ENCODE results near the gene SLC6A7. TPM values are rescaled to one million over a fixed set of nuclear protein-coding genes. Genes with fewer than 3 reads are reported as not detected.

Gene SLC6A7
- total RNA-seq, 2 donors from 2014 or later, result not detected

DNA sequence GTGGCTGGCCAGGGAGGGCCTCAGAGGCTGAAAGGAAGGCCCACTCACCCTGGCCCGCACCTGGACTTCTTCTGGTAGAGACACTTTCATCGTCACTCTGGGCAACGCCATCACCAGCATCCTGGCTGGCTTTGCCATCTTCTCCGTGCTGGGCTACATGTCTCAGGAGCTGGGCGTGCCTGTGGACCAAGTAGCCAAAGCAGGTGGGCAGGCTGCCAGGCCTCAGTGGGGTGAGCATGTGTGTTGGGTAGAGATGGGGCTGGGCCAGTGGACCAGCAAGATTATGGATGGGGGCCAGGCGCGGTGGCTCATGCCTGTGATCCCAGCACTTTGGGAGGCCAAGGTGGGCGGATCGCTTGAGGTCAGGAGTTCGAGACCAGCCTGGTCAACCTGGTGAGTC, 12.6 kb downstream of the SLC6A7 start:
- Histone ChIP-seq H3K9ac (ENCODE audit: extremely low read depth, low read length, poor library complexity, severe bottlenecking) (no peak overlapping the region), H3K36me3 (ENCODE audit: control insufficient read depth, insufficient read depth, low read length) (no peaks in the 10 kb centered on the region), H3K27ac (ENCODE audit: low read depth, low read length) (no peak overlapping the region), H3K9me3 (ENCODE audit: control insufficient read depth, low read length) (no peaks in the 10 kb centered on the region), H3K4me3 (ENCODE audit: low read length) (no peak overlapping the region), H3K27me3 (ENCODE audit: control insufficient read depth, insufficient read depth, low read length, poor library complexity, severe bottlenecking) (peaks cover 10% of the 10 kb centered on the region), H3K4me1 (ENCODE audit: control insufficient read depth, insufficient read depth, low read length) (no peaks in the 10 kb centered on the region)
- 94 to 96% methylated on average over 7 to 10 of the region's 10 CpGs for WGBS, 2 experiments (ENCODE audit: insufficient coverage in 1 of 2, insufficient read length in 1 of 2)
- H3K9me3 Mint-ChIP-seq, result no peaks in the 10 kb centered on the region
- H3K4me3 Mint-ChIP-seq, result no peak overlapping the region
- H3K27me3 Mint-ChIP-seq (ENCODE audit: insufficient read depth), result peaks cover 29% of the 10 kb centered on the region
- H3K36me3 Mint-ChIP-seq (ENCODE audit: low read depth), result no peaks in the 10 kb centered on the region
- TF ChIP-seq, protein P1, sequence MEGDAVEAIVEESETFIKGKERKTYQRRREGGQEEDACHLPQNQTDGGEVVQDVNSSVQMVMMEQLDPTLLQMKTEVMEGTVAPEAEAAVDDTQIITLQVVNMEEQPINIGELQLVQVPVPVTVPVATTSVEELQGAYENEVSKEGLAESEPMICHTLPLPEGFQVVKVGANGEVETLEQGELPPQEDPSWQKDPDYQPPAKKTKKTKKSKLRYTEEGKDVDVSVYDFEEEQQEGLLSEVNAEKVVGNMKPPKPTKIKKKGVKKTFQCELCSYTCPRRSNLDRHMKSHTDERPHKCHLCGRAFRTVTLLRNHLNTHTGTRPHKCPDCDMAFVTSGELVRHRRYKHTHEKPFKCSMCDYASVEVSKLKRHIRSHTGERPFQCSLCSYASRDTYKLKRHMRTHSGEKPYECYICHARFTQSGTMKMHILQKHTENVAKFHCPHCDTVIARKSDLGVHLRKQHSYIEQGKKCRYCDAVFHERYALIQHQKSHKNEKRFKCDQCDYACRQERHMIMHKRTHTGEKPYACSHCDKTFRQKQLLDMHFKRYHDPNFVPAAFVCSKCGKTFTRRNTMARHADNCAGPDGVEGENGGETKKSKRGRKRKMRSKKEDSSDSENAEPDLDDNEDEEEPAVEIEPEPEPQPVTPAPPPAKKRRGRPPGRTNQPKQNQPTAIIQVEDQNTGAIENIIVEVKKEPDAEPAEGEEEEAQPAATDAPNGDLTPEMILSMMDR (conservative IDR thresholded peaks at IDR 0.05), result no peak
- H3K27ac Mint-ChIP-seq, result no peak overlapping the region
- H3K4me1 Mint-ChIP-seq, result no peaks in the 10 kb centered on the region
- DNase-seq, result no peak

DNA sequence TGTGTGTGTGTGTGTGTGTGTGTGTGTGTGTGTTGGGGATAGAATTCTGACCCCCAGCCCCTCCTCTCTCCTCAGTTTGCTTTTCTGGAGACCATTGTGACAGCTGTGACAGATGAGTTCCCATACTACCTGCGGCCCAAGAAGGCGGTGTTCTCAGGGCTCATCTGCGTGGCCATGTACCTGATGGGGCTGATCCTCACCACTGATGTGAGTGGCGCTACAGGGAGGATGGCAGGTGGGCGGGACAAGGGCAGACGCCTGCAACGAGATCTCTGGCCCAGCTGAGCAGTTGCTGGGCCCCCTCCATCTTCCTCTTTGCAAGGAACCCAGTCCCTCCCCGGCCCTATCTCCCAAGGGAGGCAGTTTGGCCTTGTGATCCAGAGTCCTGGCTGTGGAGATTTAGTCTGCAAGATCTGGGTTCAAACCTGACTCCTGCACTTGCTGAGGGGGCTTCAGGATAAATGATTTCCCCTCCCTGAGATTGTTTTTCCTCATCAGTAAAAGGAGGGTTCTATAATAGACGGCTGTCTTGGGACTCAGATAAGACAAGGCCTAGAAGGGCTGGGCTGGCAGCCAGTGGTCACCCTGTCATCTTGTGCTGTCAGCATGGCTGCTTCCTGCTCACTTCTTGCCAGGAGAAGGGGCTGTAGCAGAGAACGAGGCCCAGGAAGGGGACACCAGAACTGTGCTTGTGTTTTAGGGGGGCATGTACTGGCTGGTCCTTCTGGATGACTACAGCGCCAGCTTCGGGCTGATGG, 14.1 kb downstream of the SLC6A7 start:
- Mint-ChIP-seq H3K27ac (no peak overlapping the region), H3K4me3 (no peak overlapping the region), H3K9me3 (no peaks in the 10 kb centered on the region), H3K27me3 (ENCODE audit: insufficient read depth) (peaks cover 23% of the 10 kb centered on the region), H3K36me3 (ENCODE audit: low read depth) (no peaks in the 10 kb centered on the region), H3K4me1 (no peaks in the 10 kb centered on the region)
- TF ChIP-seq, protein P1 (conservative IDR thresholded peaks at IDR 0.05), result no peak
- Histone ChIP-seq H3K9me3 (ENCODE audit: control insufficient read depth, low read length) (no peaks in the 10 kb centered on the region), H3K27ac (ENCODE audit: low read depth, low read length) (no peak overlapping the region), H3K36me3 (ENCODE audit: control insufficient read depth, insufficient read depth, low read length) (no peaks in the 10 kb centered on the region), H3K9ac (ENCODE audit: extremely low read depth, low read length, poor library complexity, severe bottlenecking) (no peak overlapping the region), H3K27me3 (ENCODE audit: control insufficient read depth, insufficient read depth, low read length, poor library complexity, severe bottlenecking) (peaks cover 8% of the 10 kb centered on the region), H3K4me3 (ENCODE audit: low read length) (no peak overlapping the region), H3K4me1 (ENCODE audit: control insufficient read depth, insufficient read depth, low read length) (no peaks in the 10 kb centered on the region)
- no peak for DNase-seq
- WGBS, 2 experiments (ENCODE audit: insufficient coverage in 1 of 2, insufficient read length in 1 of 2), result 88 to 96% methylated on average over 7 to 12 of the region's 12 CpGs

DNA sequence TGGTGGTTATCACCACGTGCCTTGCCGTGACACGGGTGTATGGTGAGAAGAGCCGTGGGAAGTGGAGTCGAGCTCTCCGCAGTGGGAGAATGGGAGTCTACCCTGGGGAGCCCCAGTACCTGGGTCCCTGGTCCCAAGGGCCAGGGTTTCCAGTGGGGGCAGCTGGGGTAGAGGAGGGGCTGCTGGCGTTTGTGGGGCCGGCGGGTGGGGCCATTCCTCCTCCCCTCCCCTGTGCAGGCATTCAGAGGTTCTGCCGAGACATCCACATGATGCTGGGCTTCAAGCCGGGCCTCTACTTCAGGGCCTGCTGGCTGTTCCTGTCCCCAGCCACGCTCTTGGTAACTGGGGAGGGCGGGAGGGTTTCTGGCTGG, 14.7 kb downstream of the SLC6A7 start:
- 92 to 96% methylated on average over 9 to 13 of the region's 13 CpGs for WGBS, 2 experiments (ENCODE audit: insufficient coverage in 1 of 2, insufficient read length in 1 of 2)
- H3K4me3 Mint-ChIP-seq, result no peak overlapping the region
- DNase-seq, result no peak
- Histone ChIP-seq H3K9me3 (ENCODE audit: control insufficient read depth, low read length) (no peaks in the 10 kb centered on the region), H3K9ac (ENCODE audit: extremely low read depth, low read length, poor library complexity, severe bottlenecking) (no peak overlapping the region), H3K4me3 (ENCODE audit: low read length) (no peak overlapping the region), H3K36me3 (ENCODE audit: control insufficient read depth, insufficient read depth, low read length) (no peaks in the 10 kb centered on the region), H3K4me1 (ENCODE audit: control insufficient read depth, insufficient read depth, low read length) (no peaks in the 10 kb centered on the region), H3K27me3 (ENCODE audit: control insufficient read depth, insufficient read depth, low read length, poor library complexity, severe bottlenecking) (peaks cover 3% of the 10 kb centered on the region), H3K27ac (ENCODE audit: low read depth, low read length) (no peak overlapping the region)
- no peaks in the 10 kb centered on the region for H3K9me3 Mint-ChIP-seq
- H3K4me1 Mint-ChIP-seq, result no peaks in the 10 kb centered on the region
- H3K36me3 Mint-ChIP-seq (ENCODE audit: low read depth), result no peaks in the 10 kb centered on the region
- no peak overlapping the region for H3K27ac Mint-ChIP-seq
- TF ChIP-seq, protein P1 (conservative IDR thresholded peaks at IDR 0.05), result no peak
- peaks cover 17% of the 10 kb centered on the region for H3K27me3 Mint-ChIP-seq (ENCODE audit: insufficient read depth)

Measured in endodermal cell (in vitro differentiated cells).